ENCODE results near the gene EXOSC7.

The EXOSC7 gene

GRCh38 chr3:44993471-44994205 lies 17.6 kb downstream of the EXOSC7 start:
- DNase-seq (ENCODE audit: extremely low read depth, insufficient read length): no peak
- Histone ChIP-seq H3K27me3 (replicated peaks; ENCODE audit: control insufficient read depth, insufficient read depth, low read length) (no peaks in the 10 kb centered on the region), H3K36me3 (ENCODE audit: control insufficient read depth, insufficient read depth, low read length) (peaks cover 20% of the 10 kb centered on the region), H3K4me3 (replicated peaks; ENCODE audit: low read depth, low read length) (no peak overlapping the region)
- no peak for TF ChIP-seq CTCF (IDR thresholded peaks at IDR 0.05; ENCODE audit: insufficient read depth, low read length, poor library complexity, severe bottlenecking)

- Histone ChIP-seq H3K27me3 (replicated peaks; ENCODE audit: control insufficient read depth, insufficient read depth, low read length) (no peaks in the 10 kb centered on the region), H3K4me3 (replicated peaks; ENCODE audit: low read depth, low read length) (no peak overlapping the region), H3K36me3 (ENCODE audit: control insufficient read depth, insufficient read depth, low read length) (peaks cover 15% of the 10 kb centered on the region)
- no peak for TF ChIP-seq CTCF (IDR thresholded peaks at IDR 0.05; ENCODE audit: insufficient read depth, low read length, poor library complexity, severe bottlenecking)
- no peak for DNase-seq (ENCODE audit: extremely low read depth, insufficient read length)
Observed at GRCh38 chr3:44995142-44995770, 19.2 kb downstream of the EXOSC7 start.

- Histone ChIP-seq H3K27me3 (replicated peaks; ENCODE audit: control insufficient read depth, insufficient read depth, low read length) (no peaks in the 10 kb centered on the region), H3K36me3 (ENCODE audit: control insufficient read depth, insufficient read depth, low read length) (peaks cover 13% of the 10 kb centered on the region), H3K4me3 (replicated peaks; ENCODE audit: low read depth, low read length) (no peak overlapping the region)
- DNase-seq (ENCODE audit: extremely low read depth, insufficient read length): no peak
- no peak for TF ChIP-seq CTCF (IDR thresholded peaks at IDR 0.05; ENCODE audit: insufficient read depth, low read length, poor library complexity, severe bottlenecking)
Observed at GRCh38 chr3:44996556-44996969, 20.5 kb downstream of the EXOSC7 start.

- Histone ChIP-seq H3K36me3 (ENCODE audit: control insufficient read depth, insufficient read depth, low read length) (peaks cover 12% of the 10 kb centered on the region), H3K27me3 (replicated peaks; ENCODE audit: control insufficient read depth, insufficient read depth, low read length) (no peaks in the 10 kb centered on the region), H3K4me3 (replicated peaks; ENCODE audit: low read depth, low read length) (no peak overlapping the region)
- no peak for TF ChIP-seq CTCF (IDR thresholded peaks at IDR 0.05; ENCODE audit: insufficient read depth, low read length, poor library complexity, severe bottlenecking)
- no peak for DNase-seq (ENCODE audit: extremely low read depth, insufficient read length)
Observed at GRCh38 chr3:44999782-45000181, 23.7 kb downstream of the EXOSC7 start.

GRCh38 chr3:45000823-45001222 lies 24.8 kb downstream of the EXOSC7 start:
- peaks cover 12% of the 10 kb centered on the region for H3K36me3 ChIP-seq (ENCODE audit: control insufficient read depth, insufficient read depth, low read length)
- DNase-seq (ENCODE audit: extremely low read depth, insufficient read length): no peak
- TF ChIP-seq CTCF (IDR thresholded peaks at IDR 0.05; ENCODE audit: insufficient read depth, low read length, poor library complexity, severe bottlenecking): no peak
- H3K27me3 ChIP-seq (replicated peaks; ENCODE audit: control insufficient read depth, insufficient read depth, low read length): no peaks in the 10 kb centered on the region
- H3K4me3 ChIP-seq (replicated peaks; ENCODE audit: low read depth, low read length): no peak overlapping the region

All from GM06990 (cell line).